CD4-positive, alpha-beta memory T cell (primary cell): ENCODE measurements around the gene CCN5. TPM values are rescaled to one million over a fixed set of nuclear protein-coding genes. Genes with fewer than 3 reads are reported as not detected.
A peak's percentile ranks its signal among the peaks of the same experiment; 100 is the strongest.
"Not testable (repeated sequence)": the region's sequence is repeated elsewhere in the genome, so short reads cannot be mapped to it uniquely, and the experiment has no call there.

Experiments used
- CTCF ChIA-PET: fragments of 350-600 bp; sonication (Branson Sonifier 250); formaldehyde crosslinking; loops from one replicate; lab custom pipeline; 2021; ENCODE audit warnings: inconsistent platforms; ENCODE audit not compliant: partially characterized antibody; lab: Charles Lee
- POLR2A ChIA-PET: fragments of 350-600 bp; sonication (Branson Sonifier 250); formaldehyde crosslinking; loops from one replicate; lab custom pipeline; 2021; ENCODE audit not compliant: partially characterized antibody; lab: Charles Lee
- DNase-seq, 5 donors: peaks; one replicate each; pipeline versions ENCODE4 v3.0.0 to v3.0.0-alpha.2; 2020 to 2022; ENCODE audit warnings: mixed read lengths in 1 of 5
- H3K27ac ChIP-seq: one replicate; pipeline ENCODE4 v1.7.0; 2013; ENCODE audit warnings: low read depth, low read length
- H3K27me3 ChIP-seq: 2 replicates; pipeline ENCODE4 v1.7.0; 2013; ENCODE audit warnings: mild to moderate bottlenecking, low read length, moderate library complexity; ENCODE audit not compliant: insufficient read depth
- H3K36me3 ChIP-seq: 2 replicates; pipeline ENCODE4 v1.7.0; 2013; ENCODE audit warnings: mild to moderate bottlenecking, low read length, moderate library complexity; ENCODE audit not compliant: insufficient read depth
- H3K4me1 ChIP-seq: 2 replicates; pipeline ENCODE4 v1.7.0; 2013; ENCODE audit warnings: mild to moderate bottlenecking, low read length, moderate library complexity; ENCODE audit not compliant: insufficient read depth
- H3K4me3 ChIP-seq, 2 donors: one replicate each; pipeline ENCODE4 v1.7.0; 2013; ENCODE audit warnings: low read length in 2 of 2, mild to moderate bottlenecking in 1 of 2
- H3K9me3 ChIP-seq, 2 donors: one replicate each; pipeline ENCODE4 v1.7.0; 2013; ENCODE audit warnings: low read length in 2 of 2, control low read depth in 1 of 2; ENCODE audit not compliant: control insufficient read depth in 1 of 2
- H3K27ac Mint-ChIP-seq, 7 donors: one replicate each; pipeline ENCODE4 v1.8.0; 2020 to 2021; ENCODE audit warnings: mixed read lengths in 7 of 7, mild to moderate bottlenecking in 6 of 7, inconsistent platforms in 3 of 7, moderate library complexity in 3 of 7
- H3K27me3 Mint-ChIP-seq, 2 donors: one replicate each; pipeline ENCODE4 v1.8.0; 2020 to 2021; ENCODE audit warnings: mixed read lengths in 2 of 2
- H3K36me3 Mint-ChIP-seq, 2 donors: one replicate each; pipeline ENCODE4 v1.8.0; 2020 to 2021; ENCODE audit warnings: mixed read lengths in 2 of 2, inconsistent platforms in 1 of 2, mild to moderate bottlenecking in 1 of 2
- H3K4me1 Mint-ChIP-seq, 4 donors: one replicate each; pipeline ENCODE4 v1.8.0; 2020 to 2021; ENCODE audit warnings: mixed read lengths in 4 of 4, mild to moderate bottlenecking in 1 of 4
- H3K4me3 Mint-ChIP-seq, 8 donors: one replicate each; pipeline ENCODE4 v1.8.0; 2020 to 2021; ENCODE audit warnings: mixed read lengths in 8 of 8, mild to moderate bottlenecking in 7 of 8, moderate library complexity in 6 of 8, inconsistent platforms in 3 of 8
- H3K9me3 Mint-ChIP-seq, 8 donors: one replicate each; pipeline ENCODE4 v1.8.0; 2020 to 2021; ENCODE audit warnings: mixed read lengths in 8 of 8, mild to moderate bottlenecking in 5 of 8, inconsistent platforms in 3 of 8, moderate library complexity in 1 of 8
- intact Hi-C: fragments of 100-400 bp; cut with micrococcal nuclease; formaldehyde crosslinking; loops from one replicate; pipeline ENCODE4 v1.15.1; 2023
- polyA plus RNA-seq, 2 donors: library from polyadenylated mRNA; unstranded; fragments of 300-500 nt; fragmentation: Illumina TruSeq; gene quantifications; one replicate each; pipeline ENCODE4 v1.2.3, GENCODE V29; 2021
- total RNA-seq, 2 experiments: library from RNA; stranded (reverse); gene quantifications; one replicate each; pipeline ENCODE4 v1.2.3, GENCODE V29; 2021

CCN5 gene
- total and polyA plus RNA-seq, 4 experiments from 2014 or later = not detected

- POLR2A ChIA-PET = no interaction called here
- no peaks in the 10 kb centered on the region for H3K4me1 Mint-ChIP-seq
- no peak overlapping the region for H3K27ac Mint-ChIP-seq
- H3K27me3 ChIP-seq = no peaks in the 10 kb centered on the region
- H3K4me3 ChIP-seq = no peak overlapping the region
- no peaks in the 10 kb centered on the region for H3K4me1 ChIP-seq
- no peaks in the 10 kb centered on the region for H3K9me3 ChIP-seq
- no peaks in the 10 kb centered on the region for H3K36me3 Mint-ChIP-seq
- intact Hi-C loops = no loop called here
- H3K9me3 Mint-ChIP-seq = no peaks in the 10 kb centered on the region
- H3K27me3 Mint-ChIP-seq = no peaks in the 10 kb centered on the region
- H3K4me3 Mint-ChIP-seq = no peak overlapping the region
- H3K27ac ChIP-seq = no peak overlapping the region
- CTCF ChIA-PET = interaction anchor here (1.6 kb wide), 1 partner anchor 13 kb away, joined by 4 read pairs; no protein-coding TSS in a partner anchor
- no peak for DNase-seq
- no peaks in the 10 kb centered on the region for H3K36me3 ChIP-seq
Measured at GRCh38 chr20:44695674-44696300, 19.4 kb upstream of the CCN5 start.

DNA sequence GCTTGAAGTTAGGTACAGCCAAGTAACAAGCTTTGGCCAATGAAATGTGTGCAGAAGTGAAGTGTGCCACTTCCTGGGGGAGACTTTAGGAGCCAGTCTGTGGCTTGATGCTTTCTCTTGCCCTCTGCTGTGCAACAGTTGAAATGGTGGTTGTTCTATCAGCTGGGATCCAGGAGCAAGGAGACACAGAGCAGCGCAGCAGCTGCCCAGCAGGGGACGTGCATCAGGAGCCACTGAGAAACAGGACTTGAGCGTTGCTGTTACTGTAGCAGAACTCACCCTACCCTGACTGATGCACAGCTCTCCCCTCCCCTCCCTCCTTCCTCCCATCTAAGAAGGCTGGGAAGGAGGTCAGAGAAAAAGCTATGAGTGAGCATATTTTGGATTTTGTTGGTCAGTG lies 18.9 kb upstream of the CCN5 start:
- Histone ChIP-seq H3K4me3 (no peak overlapping the region), H3K27ac (no peak overlapping the region), H3K4me1 (no peaks in the 10 kb centered on the region), H3K9me3 (no peaks in the 10 kb centered on the region), H3K27me3 (peaks cover 3% of the 10 kb centered on the region), H3K36me3 (no peaks in the 10 kb centered on the region)
- ChIA-PET POLR2A (no interaction called here), CTCF (interaction anchor here (0.7 to 1.6 kb wide), 2 partner anchors 13 to 740 kb away, joined by 3 to 4 read pairs; no protein-coding TSS in a partner anchor)
- intact Hi-C loops = no loop called here
- DNase-seq = no peak
- Mint-ChIP-seq H3K4me3 (no peak overlapping the region), H3K4me1 (no peaks in the 10 kb centered on the region), H3K36me3 (no peaks in the 10 kb centered on the region), H3K27ac (no peak overlapping the region), H3K27me3 (no peaks in the 10 kb centered on the region), H3K9me3 (no peaks in the 10 kb centered on the region)

- intact Hi-C loops, H3K27ac ChIP-seq, H3K9me3 Mint-ChIP-seq, H3K4me3 ChIP-seq, H3K27ac Mint-ChIP-seq, H3K27me3 ChIP-seq, H3K27me3 Mint-ChIP-seq, H3K36me3 Mint-ChIP-seq, H3K36me3 ChIP-seq, H3K4me1 ChIP-seq, H3K9me3 ChIP-seq, DNase-seq, POLR2A ChIA-PET, H3K4me1 Mint-ChIP-seq, H3K4me3 Mint-ChIP-seq: not testable (repeated sequence)
- CTCF ChIA-PET = interaction anchor here (0.7 to 1.6 kb wide), 2 partner anchors 14 to 740 kb away, joined by 3 to 4 read pairs; no protein-coding TSS in a partner anchor
Measured at GRCh38 chr20:44697041-44697440, 18.1 kb upstream of the CCN5 start.

- no peaks in the 10 kb centered on the region for H3K27me3 Mint-ChIP-seq
- CTCF ChIA-PET = interaction anchor here (0.5 to 1.1 kb wide), 2 partner anchors 15 to 315 kb away, joined by 3 to 4 read pairs; no protein-coding TSS in a partner anchor
- Histone ChIP-seq H3K27ac (no peak overlapping the region), H3K9me3 (no peaks in the 10 kb centered on the region), H3K4me1 (no peaks in the 10 kb centered on the region), H3K4me3 (no peak overlapping the region), H3K36me3 (no peaks in the 10 kb centered on the region), H3K27me3 (peaks cover 5% of the 10 kb centered on the region)
- POLR2A ChIA-PET = no interaction called here
- no peak for DNase-seq
- H3K4me3 Mint-ChIP-seq = no peak overlapping the region
- H3K9me3 Mint-ChIP-seq = no peaks in the 10 kb centered on the region
- intact Hi-C loops = no loop called here
- no peaks in the 10 kb centered on the region for H3K4me1 Mint-ChIP-seq
- no peaks in the 10 kb centered on the region for H3K36me3 Mint-ChIP-seq
- H3K27ac Mint-ChIP-seq = no peak overlapping the region
Measured at GRCh38 chr20:44698351-44698750, 16.8 kb upstream of the CCN5 start.

DNA sequence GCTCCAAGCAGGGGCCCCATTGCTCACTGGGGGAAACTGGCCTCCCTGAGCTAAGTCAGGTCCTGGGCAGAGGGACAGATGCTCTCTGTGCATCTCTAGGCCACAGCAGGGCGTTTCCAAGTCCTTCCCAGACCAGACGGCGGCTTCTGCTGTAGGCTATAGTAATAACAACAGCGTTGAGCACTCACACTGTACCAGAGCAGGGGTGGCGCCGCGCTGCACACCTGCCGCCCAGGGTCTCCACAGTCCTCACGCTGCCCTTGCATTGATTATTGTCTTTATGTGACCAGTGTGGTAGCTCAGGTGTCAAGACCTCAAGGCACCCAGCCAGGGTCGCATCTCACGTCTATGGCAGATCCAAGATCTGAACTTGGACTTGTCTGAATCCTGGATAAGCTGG lies 14.9 kb upstream of the CCN5 start:
- no peak for DNase-seq
- Mint-ChIP-seq H3K4me3 (no peak overlapping the region), H3K27ac (no peak overlapping the region), H3K27me3 (peaks cover under 1 to 2% of the 10 kb centered on the region in 2 donors), H3K9me3 (no peaks in the 10 kb centered on the region), H3K4me1 (no peaks in the 10 kb centered on the region), H3K36me3 (no peaks in the 10 kb centered on the region)
- CTCF ChIA-PET = interaction anchor here (1.3 kb wide), 1 partner anchor 15 kb away, joined by 6 read pairs; no protein-coding TSS in a partner anchor
- Histone ChIP-seq H3K27me3 (peaks cover 5% of the 10 kb centered on the region), H3K4me3 (no peak overlapping the region), H3K4me1 (no peaks in the 10 kb centered on the region), H3K9me3 (no peaks in the 10 kb centered on the region), H3K36me3 (no peaks in the 10 kb centered on the region), H3K27ac (no peak overlapping the region)
- POLR2A ChIA-PET = no interaction called here
- intact Hi-C loops = no loop called here

GRCh38 chr20:44701118-44701857 lies 13.9 kb upstream of the CCN5 start:
- no peaks in the 10 kb centered on the region for H3K36me3 ChIP-seq
- H3K9me3 ChIP-seq = no peaks in the 10 kb centered on the region
- Mint-ChIP-seq H3K9me3 (no peaks in the 10 kb centered on the region), H3K27ac (peak overlapping the region in 1 of 7 donors; percentile 64), H3K4me1 (no peaks in the 10 kb centered on the region), H3K27me3 (peaks cover 2% of the 10 kb centered on the region in 2 donors), H3K36me3 (no peaks in the 10 kb centered on the region), H3K4me3 (no peak overlapping the region)
- intact Hi-C loops = no loop called here
- H3K27me3 ChIP-seq = peaks cover 5% of the 10 kb centered on the region
- ChIA-PET CTCF (interaction anchor here (1.3 kb wide), 1 partner anchor 16 kb away, joined by 6 read pairs; no protein-coding TSS in a partner anchor), POLR2A (no interaction called here)
- H3K27ac ChIP-seq = no peak overlapping the region
- no peak overlapping the region for H3K4me3 ChIP-seq
- H3K4me1 ChIP-seq = no peaks in the 10 kb centered on the region
- no peak for DNase-seq

DNA sequence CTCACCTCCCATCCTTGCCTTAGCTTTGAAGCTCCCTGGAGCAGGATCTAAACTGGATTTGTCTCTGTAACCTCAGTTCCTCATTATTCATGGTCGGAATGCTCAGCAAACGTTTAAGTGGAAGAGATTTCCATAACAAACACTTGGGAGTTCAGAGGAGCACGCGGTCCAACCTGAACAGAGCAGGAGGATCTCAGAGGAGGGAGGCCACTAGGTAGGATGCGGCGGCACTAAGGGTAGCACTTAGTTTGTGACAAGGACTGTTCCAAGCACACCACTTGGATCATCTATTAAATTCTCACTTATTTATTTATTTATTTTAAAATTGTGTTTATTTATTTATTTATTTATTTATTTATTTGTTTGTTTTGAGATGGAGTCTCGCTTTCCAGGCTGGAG lies 13.3 kb upstream of the CCN5 start:
- Histone ChIP-seq H3K9me3 (no peaks in the 10 kb centered on the region), H3K4me3 (no peak overlapping the region), H3K27me3 (peaks cover 5% of the 10 kb centered on the region), H3K4me1 (no peaks in the 10 kb centered on the region), H3K27ac (no peak overlapping the region), H3K36me3 (no peaks in the 10 kb centered on the region)
- Mint-ChIP-seq H3K27me3 (peaks cover 2% of the 10 kb centered on the region in 2 donors), H3K4me1 (no peaks in the 10 kb centered on the region), H3K27ac (no peak overlapping the region), H3K4me3 (no peak overlapping the region), H3K36me3 (no peaks in the 10 kb centered on the region), H3K9me3 (no peaks in the 10 kb centered on the region)
- no peak for DNase-seq
- ChIA-PET CTCF (no interaction called here), POLR2A (no interaction called here)
- intact Hi-C loops = no loop called here
